Measurements from ENCODE around the gene TCTN1. TPM values are rescaled to one million over a fixed set of nuclear protein-coding genes. Genes with fewer than 3 reads are reported as not detected.

Gene TCTN1
- total and polyA plus RNA-seq, 2 of the 13 experiments (the other 11 are each of a cell fraction or from before 2014, with no cell fraction given): 13.6 to 16.0 TPM

- TF ChIP-seq ZNF770 (CRISPR knock-in tag; IDR thresholded peaks at IDR 0.05): no peak; the same call in 1 of the 2 replicates
- TF ChIP-seq, protein P1, sequence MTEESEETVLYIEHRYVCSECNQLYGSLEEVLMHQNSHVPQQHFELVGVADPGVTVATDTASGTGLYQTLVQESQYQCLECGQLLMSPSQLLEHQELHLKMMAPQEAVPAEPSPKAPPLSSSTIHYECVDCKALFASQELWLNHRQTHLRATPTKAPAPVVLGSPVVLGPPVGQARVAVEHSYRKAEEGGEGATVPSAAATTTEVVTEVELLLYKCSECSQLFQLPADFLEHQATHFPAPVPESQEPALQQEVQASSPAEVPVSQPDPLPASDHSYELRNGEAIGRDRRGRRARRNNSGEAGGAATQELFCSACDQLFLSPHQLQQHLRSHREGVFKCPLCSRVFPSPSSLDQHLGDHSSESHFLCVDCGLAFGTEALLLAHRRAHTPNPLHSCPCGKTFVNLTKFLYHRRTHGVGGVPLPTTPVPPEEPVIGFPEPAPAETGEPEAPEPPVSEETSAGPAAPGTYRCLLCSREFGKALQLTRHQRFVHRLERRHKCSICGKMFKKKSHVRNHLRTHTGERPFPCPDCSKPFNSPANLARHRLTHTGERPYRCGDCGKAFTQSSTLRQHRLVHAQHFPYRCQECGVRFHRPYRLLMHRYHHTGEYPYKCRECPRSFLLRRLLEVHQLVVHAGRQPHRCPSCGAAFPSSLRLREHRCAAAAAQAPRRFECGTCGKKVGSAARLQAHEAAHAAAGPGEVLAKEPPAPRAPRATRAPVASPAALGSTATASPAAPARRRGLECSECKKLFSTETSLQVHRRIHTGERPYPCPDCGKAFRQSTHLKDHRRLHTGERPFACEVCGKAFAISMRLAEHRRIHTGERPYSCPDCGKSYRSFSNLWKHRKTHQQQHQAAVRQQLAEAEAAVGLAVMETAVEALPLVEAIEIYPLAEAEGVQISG (CRISPR knock-in tag; IDR thresholded peaks at IDR 0.05): no peak
- TF ChIP-seq, protein P2, sequence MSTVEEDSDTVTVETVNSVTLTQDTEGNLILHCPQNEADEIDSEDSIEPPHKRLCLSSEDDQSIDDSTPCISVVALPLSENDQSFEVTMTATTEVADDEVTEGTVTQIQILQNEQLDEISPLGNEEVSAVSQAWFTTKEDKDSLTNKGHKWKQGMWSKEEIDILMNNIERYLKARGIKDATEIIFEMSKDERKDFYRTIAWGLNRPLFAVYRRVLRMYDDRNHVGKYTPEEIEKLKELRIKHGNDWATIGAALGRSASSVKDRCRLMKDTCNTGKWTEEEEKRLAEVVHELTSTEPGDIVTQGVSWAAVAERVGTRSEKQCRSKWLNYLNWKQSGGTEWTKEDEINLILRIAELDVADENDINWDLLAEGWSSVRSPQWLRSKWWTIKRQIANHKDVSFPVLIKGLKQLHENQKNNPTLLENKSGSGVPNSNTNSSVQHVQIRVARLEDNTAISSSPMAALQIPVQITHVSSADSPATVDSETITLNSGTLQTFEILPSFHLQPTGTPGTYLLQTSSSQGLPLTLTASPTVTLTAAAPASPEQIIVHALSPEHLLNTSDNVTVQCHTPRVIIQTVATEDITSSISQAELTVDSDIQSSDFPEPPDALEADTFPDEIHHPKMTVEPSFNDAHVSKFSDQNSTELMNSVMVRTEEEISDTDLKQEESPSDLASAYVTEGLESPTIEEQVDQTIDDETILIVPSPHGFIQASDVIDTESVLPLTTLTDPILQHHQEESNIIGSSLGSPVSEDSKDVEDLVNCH (CRISPR knock-in tag; IDR thresholded peaks at IDR 0.05): no peak
- no peak for TF ChIP-seq ZC3H4 (CRISPR knock-in tag; IDR thresholded peaks at IDR 0.05; ENCODE audit: borderline replicate concordance)
- no peak for TF ChIP-seq HHEX (CRISPR knock-in tag; IDR thresholded peaks at IDR 0.05)
- TF ChIP-seq ZNF839 (CRISPR knock-in tag; IDR thresholded peaks at IDR 0.05; ENCODE audit: borderline replicate concordance): no peak
- no peak for TF ChIP-seq ZNF136 (CRISPR knock-in tag; IDR thresholded peaks at IDR 0.05; ENCODE audit: low read depth)
- TF ChIP-seq ZNF773 (CRISPR knock-in tag; IDR thresholded peaks at IDR 0.05; ENCODE audit: borderline replicate concordance): no peak
- TF ChIP-seq ZFAT (CRISPR knock-in tag; conservative IDR thresholded peaks at IDR 0.05): no peak
- no peak for TF ChIP-seq CBX1 (IDR thresholded peaks at IDR 0.05; ENCODE audit: low read depth)
- no peak for TF ChIP-seq ZNF225 (CRISPR knock-in tag; IDR thresholded peaks at IDR 0.05)
- TF ChIP-seq REST (IDR thresholded peaks at IDR 0.05; ENCODE audit: borderline replicate concordance in 1 of 2, low read depth in 1 of 2, low read length in 2 of 2): no peak
- TF ChIP-seq AKAP8 (CRISPR knock-in tag; IDR thresholded peaks at IDR 0.05): no peak
- TF ChIP-seq PRMT3 (CRISPR knock-in tag; IDR thresholded peaks at IDR 0.05; ENCODE audit: borderline replicate concordance, low read depth): no peak
- no peak for TF ChIP-seq BRCA1 (CRISPR knock-in tag; IDR thresholded peaks at IDR 0.05)
- TF ChIP-seq ZNF143 (CRISPR knock-in tag; IDR thresholded peaks at IDR 0.05): no peak
- peak; percentile 66; the same call in 1 of the 2 replicates for TF ChIP-seq ZNF792 (CRISPR knock-in tag; IDR thresholded peaks at IDR 0.05)
- TF ChIP-seq ZNF430 (CRISPR knock-in tag; IDR thresholded peaks at IDR 0.05): no peak
- TF ChIP-seq ZNF883 (CRISPR knock-in tag; IDR thresholded peaks at IDR 0.05; ENCODE audit: not compliant biosample characterization): no peak
These were observed 84.4 kb downstream of the TCTN1 start (continued) for GRCh38 chr12:110698171-110698902.
